Calu3 (cell line): ENCODE results near the gene IGFBP4. TPM values are rescaled to one million over a fixed set of nuclear protein-coding genes. Genes with fewer than 3 reads are reported as not detected.

ENCODE experiments used
- BruUV-seq: library from RNA; stranded (reverse); fragments of 400-500 nt; replicated peaks from 2 replicates; lab custom pipeline; 2021; lab: Mats Ljungman, UMichigan
- CTCF ChIA-PET: fragments of 300-600 bp; sonication (Branson Sonifier 250); formaldehyde crosslinking; loops from one replicate; lab custom pipeline; 2022; ENCODE audit warnings: antibody characterized with exemption; lab: Charles Lee
- DNase-seq: peaks from one replicate; pipeline ENCODE4 v3.0.0; 2022
- H3K27ac Mint-ChIP-seq: one replicate; pipeline ENCODE4 v1.8.0; 2022; ENCODE audit warnings: mixed read lengths; ENCODE audit not compliant: unreplicated experiment
- H3K27me3 Mint-ChIP-seq: one replicate; pipeline ENCODE4 v1.8.0; 2022; ENCODE audit warnings: mixed read lengths; ENCODE audit not compliant: unreplicated experiment
- H3K36me3 Mint-ChIP-seq: one replicate; pipeline ENCODE4 v1.8.0; 2022; ENCODE audit warnings: mild to moderate bottlenecking, moderate library complexity, mixed read lengths; ENCODE audit not compliant: insufficient read depth, unreplicated experiment
- H3K4me1 Mint-ChIP-seq: one replicate; pipeline ENCODE4 v1.8.0; 2022; ENCODE audit warnings: mild to moderate bottlenecking, low read depth, mixed read lengths; ENCODE audit not compliant: unreplicated experiment
- H3K4me3 Mint-ChIP-seq: one replicate; pipeline ENCODE4 v1.8.0; 2022; ENCODE audit warnings: mild to moderate bottlenecking, low read depth, moderate library complexity, mixed read lengths; ENCODE audit not compliant: unreplicated experiment
- H3K9me3 Mint-ChIP-seq: one replicate; pipeline ENCODE4 v1.8.0; 2022; ENCODE audit warnings: low read depth, mixed read lengths; ENCODE audit not compliant: unreplicated experiment
- intact Hi-C: fragments of 100-400 bp; cut with micrococcal nuclease; formaldehyde crosslinking; loops from one replicate; pipeline ENCODE4 v1.10.0; 2022; ENCODE audit not compliant: unreplicated experiment
- total RNA-seq: library from RNA; stranded (reverse); gene quantifications from 2 replicates; pipeline ENCODE4 v1.2.3, GENCODE V29; 2022
- TF ChIP-seq, protein P1 (sequence below): fragments of 200-600 bp; IDR thresholded peaks from one replicate; pipeline ENCODE4 v1.8.0; 2022; ENCODE audit warnings: antibody characterized with exemption; ENCODE audit not compliant: unreplicated experiment

The IGFBP4 gene
- total RNA-seq, 1 experiment from 2014 or later = 33.9 TPM

DNA sequence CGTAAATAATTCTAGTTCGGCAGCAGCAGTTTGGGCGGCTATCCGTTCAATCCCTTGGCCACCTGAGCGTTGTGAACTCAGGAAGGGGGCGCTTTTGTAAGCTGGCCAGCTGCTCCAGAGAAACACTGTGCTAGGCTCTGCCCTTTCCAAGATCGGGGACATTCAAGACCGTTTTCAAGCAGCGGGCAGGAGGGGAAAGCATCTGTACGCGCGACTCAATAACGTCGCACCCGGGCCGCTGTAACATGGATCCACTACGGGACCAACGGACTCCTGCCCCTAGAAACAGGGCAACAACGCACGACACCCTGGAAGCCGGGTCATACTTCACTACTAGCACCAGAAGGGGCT lies 26.0 kb upstream of the IGFBP4 start:
- TF ChIP-seq, protein P1, sequence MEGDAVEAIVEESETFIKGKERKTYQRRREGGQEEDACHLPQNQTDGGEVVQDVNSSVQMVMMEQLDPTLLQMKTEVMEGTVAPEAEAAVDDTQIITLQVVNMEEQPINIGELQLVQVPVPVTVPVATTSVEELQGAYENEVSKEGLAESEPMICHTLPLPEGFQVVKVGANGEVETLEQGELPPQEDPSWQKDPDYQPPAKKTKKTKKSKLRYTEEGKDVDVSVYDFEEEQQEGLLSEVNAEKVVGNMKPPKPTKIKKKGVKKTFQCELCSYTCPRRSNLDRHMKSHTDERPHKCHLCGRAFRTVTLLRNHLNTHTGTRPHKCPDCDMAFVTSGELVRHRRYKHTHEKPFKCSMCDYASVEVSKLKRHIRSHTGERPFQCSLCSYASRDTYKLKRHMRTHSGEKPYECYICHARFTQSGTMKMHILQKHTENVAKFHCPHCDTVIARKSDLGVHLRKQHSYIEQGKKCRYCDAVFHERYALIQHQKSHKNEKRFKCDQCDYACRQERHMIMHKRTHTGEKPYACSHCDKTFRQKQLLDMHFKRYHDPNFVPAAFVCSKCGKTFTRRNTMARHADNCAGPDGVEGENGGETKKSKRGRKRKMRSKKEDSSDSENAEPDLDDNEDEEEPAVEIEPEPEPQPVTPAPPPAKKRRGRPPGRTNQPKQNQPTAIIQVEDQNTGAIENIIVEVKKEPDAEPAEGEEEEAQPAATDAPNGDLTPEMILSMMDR = no peak
- Mint-ChIP-seq H3K4me1 (peaks cover 44% of the 10 kb centered on the region), H3K36me3 (peaks cover 74% of the 10 kb centered on the region), H3K27ac (peak overlapping the region; percentile 94), H3K4me3 (peak overlapping the region; percentile 96), H3K9me3 (no peaks in the 10 kb centered on the region), H3K27me3 (no peaks in the 10 kb centered on the region)
- CTCF ChIA-PET = interaction anchor here (0.5 to 18.0 kb wide), 137 partner anchors 9 to 1366 kb away, joined by 3 to 498 read pairs (median 6); partner anchors contain the start of genes CASC3, CDC6, CSF3 and ERBB2
- BruUV-seq = no TSS peak
- no peak for DNase-seq
- intact Hi-C loops = loop anchor here (1.0 to 10.0 kb wide), 7 partner anchors 59 to 795 kb away; partner anchors contain the start of genes ERBB2, LRRC3C and ORMDL3

- BruUV-seq = no TSS peak
- H3K4me1 Mint-ChIP-seq = peaks cover 42% of the 10 kb centered on the region
- DNase-seq = peak; percentile 100
- CTCF ChIA-PET = interaction anchor here (0.5 to 18.0 kb wide), 151 partner anchors 9 to 1365 kb away, joined by 3 to 498 read pairs (median 6); partner anchors contain the start of genes CASC3, CDC6, CSF3 and ERBB2
- H3K4me3 Mint-ChIP-seq = peak within 1 kb of the TSS; percentile 96
- no peaks in the 10 kb centered on the region for H3K27me3 Mint-ChIP-seq
- H3K36me3 Mint-ChIP-seq = peaks cover 68% of the 10 kb centered on the region
- intact Hi-C loops = loop anchor here (1.0 to 10.0 kb wide), 9 partner anchors 58 to 796 kb away; partner anchors contain the start of genes ERBB2, LRRC3C, ORMDL3 and PSMD3
- no peaks in the 10 kb centered on the region for H3K9me3 Mint-ChIP-seq
- peak within 1 kb of the TSS; percentile 94 for H3K27ac Mint-ChIP-seq
- TF ChIP-seq, protein P1 = no peak
Measured at GRCh38 chr17:40417609-40418427, 25.4 kb upstream of the IGFBP4 start, which contains the start of gene TOP2A. TSS of gene TOP2A (minus strand) at chr17:40417896. CDS start at chr17:40417791, 105 bp downstream.

DNA sequence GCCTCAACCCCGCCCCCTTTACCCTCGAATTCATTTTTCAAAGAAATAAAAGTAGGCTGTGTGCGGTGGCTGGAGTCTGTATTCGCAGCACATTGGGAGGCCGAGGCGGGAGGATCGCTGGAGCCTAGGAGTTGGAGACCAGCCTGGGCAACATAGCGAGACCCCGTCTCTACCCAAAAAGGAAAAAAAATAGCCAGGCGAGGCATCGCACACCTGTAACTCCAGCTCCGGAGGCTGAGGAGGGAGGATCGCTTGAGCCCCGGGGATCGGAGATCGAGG lies 24.9 kb upstream of the IGFBP4 start:
- TSS peak; percentile 96 for BruUV-seq
- DNase-seq = no peak
- no peaks in the 10 kb centered on the region for H3K27me3 Mint-ChIP-seq
- peak overlapping the region; percentile 96 for H3K4me3 Mint-ChIP-seq
- intact Hi-C loops = loop anchor here (1.0 to 10.0 kb wide), 7 partner anchors 114 to 796 kb away; partner anchors contain the start of genes ERBB2, LRRC3C, ORMDL3 and PSMD3
- TF ChIP-seq, protein P1 = no peak
- H3K36me3 Mint-ChIP-seq = peaks cover 63% of the 10 kb centered on the region
- CTCF ChIA-PET = interaction anchor here (0.5 to 18.0 kb wide), 105 partner anchors 9 to 796 kb away, joined by 3 to 498 read pairs (median 9); partner anchors contain the start of genes CASC3, CSF3, GJD3 and GSDMB
- H3K27ac Mint-ChIP-seq = peak overlapping the region; percentile 94
- H3K4me1 Mint-ChIP-seq = peaks cover 42% of the 10 kb centered on the region
- no peaks in the 10 kb centered on the region for H3K9me3 Mint-ChIP-seq

DNA sequence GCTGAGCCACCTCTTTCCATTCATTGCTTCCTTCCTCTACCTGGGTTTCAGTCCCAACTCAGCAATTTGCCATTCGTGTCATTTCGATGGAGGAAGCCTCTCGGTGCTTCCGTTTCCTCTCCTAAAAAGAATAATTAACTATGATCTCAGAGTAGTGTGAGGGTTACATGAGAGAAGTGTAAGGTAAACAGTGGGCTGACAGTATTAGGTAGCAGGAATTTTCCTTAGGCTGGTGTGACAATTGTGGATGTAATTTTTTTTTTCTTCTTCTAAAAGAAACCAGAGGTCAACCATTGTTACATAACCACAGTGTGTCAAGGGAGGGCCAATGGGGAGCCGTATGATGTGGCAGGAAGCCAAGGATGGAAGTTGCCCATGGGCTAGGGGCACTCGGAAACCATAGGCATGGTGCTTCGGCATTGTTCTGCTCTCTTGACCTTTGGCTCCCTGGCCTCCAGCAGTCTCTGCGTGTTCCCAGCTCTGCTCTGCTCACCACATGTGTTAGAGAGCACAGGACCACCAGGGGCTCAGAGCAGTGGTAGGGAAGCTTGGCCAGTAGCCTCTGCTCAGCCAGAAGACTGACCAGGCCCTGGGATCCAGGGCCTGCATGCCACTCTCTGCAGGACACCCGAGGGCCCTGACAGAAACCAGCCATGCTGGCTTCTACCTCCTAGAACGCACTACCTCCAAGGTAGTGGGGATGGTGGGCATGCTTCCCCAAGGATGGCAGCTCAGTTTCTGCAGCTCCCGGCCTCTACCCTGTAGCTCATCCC lies 23.5 kb upstream of the IGFBP4 start:
- no TSS peak for BruUV-seq
- DNase-seq = peak; percentile 71
- CTCF ChIA-PET = interaction anchor here (0.5 to 18.0 kb wide), 23 partner anchors 9 to 697 kb away, joined by 3 to 498 read pairs (median 5); partner anchors contain the start of genes GJD3 and PSMD3
- Mint-ChIP-seq H3K36me3 (peaks cover 49% of the 10 kb centered on the region), H3K27ac (peak overlapping the region; percentile 34), H3K4me3 (peak overlapping the region; percentile 2), H3K4me1 (peaks cover 42% of the 10 kb centered on the region), H3K9me3 (no peaks in the 10 kb centered on the region), H3K27me3 (no peaks in the 10 kb centered on the region)
- intact Hi-C loops = loop anchor here (5.0 to 10.0 kb wide), 5 partner anchors 113 to 797 kb away; partner anchors contain the start of genes ERBB2, LRRC3C and ORMDL3
- TF ChIP-seq, protein P1 = no peak
